Nephron progenitor cell (in vitro differentiated cells): ENCODE measurements around the gene HRCT1.

Experiments
- DNase-seq: peaks from one replicate; pipeline ENCODE4 v3.0.0; 2021
- H3K27ac Mint-ChIP-seq: 2 replicates; pipeline ENCODE4 v1.8.0; 2021; ENCODE audit warnings: mild to moderate bottlenecking, moderate library complexity, mixed read lengths
- H3K27me3 Mint-ChIP-seq: 2 replicates; pipeline ENCODE4 v1.8.0; 2021; ENCODE audit warnings: mild to moderate bottlenecking, low read depth, mixed read lengths; ENCODE audit not compliant: poor library complexity
- H3K36me3 Mint-ChIP-seq: 2 replicates; pipeline ENCODE4 v1.8.0; 2021; ENCODE audit warnings: low read depth, mixed read lengths
- H3K4me1 Mint-ChIP-seq: 2 replicates; pipeline ENCODE4 v1.8.0; 2021; ENCODE audit warnings: mixed read lengths
- H3K4me3 Mint-ChIP-seq: 2 replicates; pipeline ENCODE4 v1.8.0; 2021; ENCODE audit warnings: mild to moderate bottlenecking, moderate library complexity, mixed read lengths
- H3K9me3 Mint-ChIP-seq: 2 replicates; pipeline ENCODE4 v1.8.0; 2021; ENCODE audit warnings: mild to moderate bottlenecking, moderate library complexity, mixed read lengths
- TF ChIP-seq, protein P1 (sequence below): fragments of 200-600 bp; sonication (generic); IDR thresholded peaks from 2 replicates; pipeline ENCODE4 v1.5.0; 2021; ENCODE audit warnings: antibody characterized with exemption

HRCT1 gene

GRCh38 chr9:35905912-35906679 lies at the start of gene HRCT1:
TSS of gene HRCT1 (plus strand) at chr9:35906202. CDS start at chr9:35906288, 86 bp downstream.
- Mint-ChIP-seq H3K27ac (peak within 1 kb of the TSS; percentile 97), H3K4me1 (peaks cover 71% of the 10 kb centered on the region), H3K36me3 (no peaks in the 10 kb centered on the region), H3K9me3 (no peaks in the 10 kb centered on the region), H3K27me3 (peaks cover 22% of the 10 kb centered on the region), H3K4me3 (peak within 1 kb of the TSS; percentile 47)
- TF ChIP-seq, protein P1, sequence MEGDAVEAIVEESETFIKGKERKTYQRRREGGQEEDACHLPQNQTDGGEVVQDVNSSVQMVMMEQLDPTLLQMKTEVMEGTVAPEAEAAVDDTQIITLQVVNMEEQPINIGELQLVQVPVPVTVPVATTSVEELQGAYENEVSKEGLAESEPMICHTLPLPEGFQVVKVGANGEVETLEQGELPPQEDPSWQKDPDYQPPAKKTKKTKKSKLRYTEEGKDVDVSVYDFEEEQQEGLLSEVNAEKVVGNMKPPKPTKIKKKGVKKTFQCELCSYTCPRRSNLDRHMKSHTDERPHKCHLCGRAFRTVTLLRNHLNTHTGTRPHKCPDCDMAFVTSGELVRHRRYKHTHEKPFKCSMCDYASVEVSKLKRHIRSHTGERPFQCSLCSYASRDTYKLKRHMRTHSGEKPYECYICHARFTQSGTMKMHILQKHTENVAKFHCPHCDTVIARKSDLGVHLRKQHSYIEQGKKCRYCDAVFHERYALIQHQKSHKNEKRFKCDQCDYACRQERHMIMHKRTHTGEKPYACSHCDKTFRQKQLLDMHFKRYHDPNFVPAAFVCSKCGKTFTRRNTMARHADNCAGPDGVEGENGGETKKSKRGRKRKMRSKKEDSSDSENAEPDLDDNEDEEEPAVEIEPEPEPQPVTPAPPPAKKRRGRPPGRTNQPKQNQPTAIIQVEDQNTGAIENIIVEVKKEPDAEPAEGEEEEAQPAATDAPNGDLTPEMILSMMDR: no peak
- DNase-seq: no peak

GRCh38 chr9:35856206-35856605 lies 49.8 kb upstream of the HRCT1 start:
- TF ChIP-seq, protein P1: no peak
- no peaks in the 10 kb centered on the region for H3K9me3 Mint-ChIP-seq
- peak overlapping the region; percentile 9 for H3K27ac Mint-ChIP-seq
- peaks cover 20% of the 10 kb centered on the region for H3K27me3 Mint-ChIP-seq
- H3K4me3 Mint-ChIP-seq: no peak overlapping the region
- peaks cover 9% of the 10 kb centered on the region for H3K36me3 Mint-ChIP-seq
- DNase-seq: no peak
- H3K4me1 Mint-ChIP-seq: no peaks in the 10 kb centered on the region

DNA sequence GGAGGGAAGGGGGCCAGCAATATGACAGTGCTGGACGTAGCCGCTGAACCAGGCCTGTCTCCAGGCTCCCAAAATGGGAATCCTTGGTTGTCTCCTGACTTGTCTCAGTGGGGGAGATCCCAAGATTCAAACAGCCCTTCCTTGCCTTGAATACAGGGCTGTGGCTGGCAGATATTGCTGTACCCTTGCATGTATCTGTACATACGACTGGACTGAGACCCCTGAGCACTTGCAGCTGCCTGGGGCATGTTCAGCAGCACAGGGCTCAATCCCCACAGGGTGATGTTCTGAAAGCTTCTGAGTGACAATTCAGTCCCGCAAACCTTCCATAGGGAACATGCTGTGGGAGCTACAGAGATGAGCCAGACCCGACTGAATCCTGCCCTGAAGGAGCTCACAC lies 49.1 kb upstream of the HRCT1 start:
- TF ChIP-seq, protein P1: no peak
- no peaks in the 10 kb centered on the region for H3K9me3 Mint-ChIP-seq
- DNase-seq: no peak

DNA sequence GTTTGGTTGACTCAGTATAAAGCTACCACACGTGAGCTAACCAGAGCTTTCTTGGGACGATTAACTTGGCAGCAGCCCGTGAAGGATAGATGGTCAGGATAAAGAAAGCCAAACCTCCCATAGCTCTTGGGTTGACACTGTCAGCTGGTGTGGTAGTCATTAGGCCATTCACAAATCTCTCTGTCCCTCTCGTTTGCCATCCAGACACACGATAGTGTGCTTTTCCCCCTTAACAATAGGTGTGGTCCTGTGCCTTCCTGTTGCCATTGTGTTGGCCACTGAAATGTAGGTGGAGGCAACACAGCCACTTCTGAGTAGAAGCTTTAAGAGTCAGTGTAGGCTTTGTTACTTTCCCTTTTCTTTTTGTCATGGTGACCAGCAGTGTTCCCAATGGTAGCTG lies 47.5 kb upstream of the HRCT1 start:
- Mint-ChIP-seq H3K36me3 (no peaks in the 10 kb centered on the region), H3K4me1 (no peaks in the 10 kb centered on the region), H3K9me3 (no peaks in the 10 kb centered on the region), H3K27ac (no peak overlapping the region), H3K27me3 (peaks cover 20% of the 10 kb centered on the region), H3K4me3 (no peak overlapping the region)
- DNase-seq: no peak
- TF ChIP-seq, protein P1: no peak

More for the DNA sequence above, 49.1 kb upstream of the HRCT1 start:
- Mint-ChIP-seq H3K4me3 (no peak overlapping the region), H3K27ac (no peak overlapping the region), H3K36me3 (peaks cover 9% of the 10 kb centered on the region), H3K4me1 (no peaks in the 10 kb centered on the region), H3K27me3 (peaks cover 22% of the 10 kb centered on the region)

GRCh38 chr9:35859310-35859989 lies 46.6 kb upstream of the HRCT1 start:
- TF ChIP-seq, protein P1: no peak
- Mint-ChIP-seq H3K27me3 (peaks cover 20% of the 10 kb centered on the region), H3K4me1 (peaks cover 5% of the 10 kb centered on the region), H3K9me3 (no peaks in the 10 kb centered on the region), H3K4me3 (no peak overlapping the region), H3K27ac (no peak overlapping the region), H3K36me3 (no peaks in the 10 kb centered on the region)
- DNase-seq: no peak
